AG04450 (cell line): ENCODE data around the gene FKBP1A. TPM values are rescaled to one million over a fixed set of nuclear protein-coding genes. Genes with fewer than 3 reads are reported as not detected.

Source experiments
- CTCF ChIA-PET: fragments of 300-600, 350-600 bp; formaldehyde crosslinking; extraction: SDS; loops from one replicate; lab custom pipeline; 2022; ENCODE audit warnings: antibody characterized with exemption, inconsistent platforms; lab: Charles Lee
- POLR2A ChIA-PET: fragments of 350-600 bp; formaldehyde crosslinking; extraction: SDS; loops from one replicate; lab custom pipeline; 2021; ENCODE audit warnings: antibody characterized with exemption, inconsistent platforms; lab: Yijun Ruan, JAX
- DNase-seq: peaks from one replicate; pipeline ENCODE4 v3.0.0-alpha.2; 2011; ENCODE audit warnings: low read depth, low spot score
- H3K27ac ChIP-seq: one replicate; pipeline ENCODE4 v1.5.1; 2012; ENCODE audit warnings: low read depth, low read length, control low read depth
- H3K27me3 ChIP-seq: one replicate; pipeline ENCODE4 v1.6.0; 2012; ENCODE audit warnings: low read length; ENCODE audit not compliant: control insufficient read depth, insufficient read depth
- H3K4me3 ChIP-seq: 2 replicates; pipeline ENCODE4 v1.5.1; 2011; ENCODE audit warnings: mild to moderate bottlenecking, low read depth, low read length, control low read depth
- H3K9me3 ChIP-seq: 2 replicates; pipeline ENCODE4 v1.5.1; 2012; ENCODE audit warnings: low read length; ENCODE audit not compliant: control insufficient read depth, insufficient read depth
- CTCF ChIP-seq: IDR thresholded peaks from 2 replicates; pipeline ENCODE4 v1.5.1; 2011; ENCODE audit warnings: low read depth, low read length, control low read depth, inconsistent platforms
- polyA plus RNA-seq: library from polyadenylated mRNA; depleted of rRNA; stranded (reverse); fragments of >200 nt; gene quantifications from 2 replicates; pipeline ENCODE4 v1.2.3, GENCODE V29; 2011

Gene FKBP1A
- polyA plus RNA-seq, 1 experiment, result 579 TPM

DNA sequence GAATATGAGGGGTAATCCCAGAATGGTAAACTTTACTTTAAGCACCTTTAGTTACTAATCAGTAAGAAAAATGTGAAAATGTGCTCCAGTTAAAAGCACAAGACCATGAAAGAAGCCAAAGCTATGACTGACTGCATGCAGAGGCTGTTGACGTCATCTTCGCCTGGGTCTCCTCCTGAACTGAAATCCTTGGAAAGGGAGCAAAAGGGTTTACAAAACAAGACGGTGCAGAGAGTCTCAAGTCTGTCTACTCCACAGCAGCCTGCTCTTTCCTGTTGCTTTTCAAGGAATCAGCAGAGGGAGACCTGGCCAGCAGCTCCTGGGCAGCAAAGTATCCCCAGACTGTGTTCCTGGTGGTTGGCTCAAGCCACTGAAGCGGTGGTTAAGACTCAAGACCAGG lies 10.2 kb downstream of the FKBP1A start:
- DNase-seq, result no peak
- Histone ChIP-seq H3K4me3 (no peak overlapping the region), H3K9me3 (no peaks in the 10 kb centered on the region), H3K27me3 (no peaks in the 10 kb centered on the region), H3K27ac (no peak overlapping the region)
- POLR2A ChIA-PET, result interaction anchor here (1.4 to 2.8 kb wide), 2 partner anchors 9 to 57 kb away, joined by 3 to 6 read pairs; no protein-coding TSS in a partner anchor
- CTCF ChIA-PET, result interaction anchor here (0.8 to 1.1 kb wide), 3 partner anchors 15 to 121 kb away, joined by 3 to 4 read pairs (median 3); no protein-coding TSS in a partner anchor
- no peak for TF ChIP-seq CTCF

GRCh38 chr20:1381753-1382591 lies 10.9 kb downstream of the FKBP1A start:
- no peak for DNase-seq
- ChIA-PET POLR2A (interaction anchor here (1.4 to 2.8 kb wide), 2 partner anchors 10 to 56 kb away, joined by 3 to 6 read pairs; no protein-coding TSS in a partner anchor), CTCF (interaction anchor here (0.8 to 1.1 kb wide), 3 partner anchors 16 to 122 kb away, joined by 3 to 4 read pairs (median 3); no protein-coding TSS in a partner anchor)
- no peaks in the 10 kb centered on the region for H3K9me3 ChIP-seq
- H3K27me3 ChIP-seq, result no peaks in the 10 kb centered on the region
- no peak for TF ChIP-seq CTCF
- H3K4me3 ChIP-seq, result no peak overlapping the region
- no peak overlapping the region for H3K27ac ChIP-seq

DNA sequence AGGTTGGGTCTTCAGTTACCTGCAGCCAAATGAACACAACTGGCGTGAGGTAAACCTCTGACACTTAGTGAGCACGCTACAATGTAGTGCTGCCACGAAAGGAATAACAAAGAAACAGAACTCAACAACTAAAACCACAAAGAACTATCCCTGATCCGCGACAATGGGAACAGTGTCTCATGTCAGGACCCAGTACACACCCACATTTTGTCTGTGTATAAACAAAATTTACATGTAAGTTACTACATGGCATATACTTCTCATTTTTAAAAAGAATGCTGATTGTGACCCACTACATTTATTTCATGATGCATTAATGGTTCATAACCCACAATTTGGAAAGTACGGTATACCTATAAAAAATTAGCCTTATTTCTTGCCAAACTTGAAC lies 14.1 kb downstream of the FKBP1A start:
- Histone ChIP-seq H3K27ac (no peak overlapping the region), H3K9me3 (no peaks in the 10 kb centered on the region), H3K4me3 (no peak overlapping the region), H3K27me3 (no peaks in the 10 kb centered on the region)
- ChIA-PET CTCF (no interaction called here), POLR2A (no interaction called here)
- no peak for DNase-seq
- TF ChIP-seq CTCF, result no peak

DNA sequence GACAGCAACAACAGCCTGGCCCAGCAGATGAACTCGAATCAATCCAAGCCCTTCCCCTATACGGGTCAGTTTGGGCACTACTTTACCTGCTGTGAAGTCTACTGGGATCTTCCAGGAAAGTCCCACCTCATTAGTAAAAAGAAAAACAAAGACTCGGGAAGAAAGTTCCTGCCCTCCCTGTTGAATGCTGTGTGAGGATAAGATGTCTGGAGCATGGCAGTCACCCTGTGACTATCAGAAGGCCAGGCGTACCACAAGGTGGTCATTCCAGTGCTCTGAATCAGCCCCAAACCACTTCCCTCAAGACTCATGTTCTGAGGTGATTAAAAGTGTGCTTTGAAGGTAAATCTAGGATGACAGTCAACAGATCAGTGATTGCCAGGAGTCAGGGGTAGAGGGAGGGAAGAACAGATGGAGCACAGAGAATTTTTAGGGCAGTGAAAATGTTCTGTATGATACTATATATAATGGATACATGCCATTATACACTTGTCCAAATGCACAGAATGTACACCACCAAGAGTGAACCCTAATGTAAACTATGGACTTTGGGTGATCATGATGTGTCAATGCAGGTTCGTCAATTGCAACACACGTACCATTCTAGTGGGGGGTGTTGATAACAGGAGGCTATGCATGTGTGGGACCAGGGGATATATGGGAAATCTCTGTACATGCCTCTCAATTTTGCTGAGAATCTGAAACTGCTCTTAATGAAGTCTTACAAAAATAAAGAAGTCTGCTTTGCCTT lies 14.7 kb downstream of the FKBP1A start:
- Histone ChIP-seq H3K9me3 (no peaks in the 10 kb centered on the region), H3K27me3 (no peaks in the 10 kb centered on the region), H3K4me3 (no peak overlapping the region), H3K27ac (peak overlapping the region; percentile 52)
- DNase-seq, result no peak
- ChIA-PET CTCF (interaction anchor here (0.6 to 1.4 kb wide), 2 partner anchors 65 to 1074 kb away, joined by 3 to 5 read pairs; no protein-coding TSS in a partner anchor), POLR2A (no interaction called here)
- TF ChIP-seq CTCF, result no peak
